Measurements from ENCODE around the gene WFIKKN2.

WFIKKN2 gene

DNA sequence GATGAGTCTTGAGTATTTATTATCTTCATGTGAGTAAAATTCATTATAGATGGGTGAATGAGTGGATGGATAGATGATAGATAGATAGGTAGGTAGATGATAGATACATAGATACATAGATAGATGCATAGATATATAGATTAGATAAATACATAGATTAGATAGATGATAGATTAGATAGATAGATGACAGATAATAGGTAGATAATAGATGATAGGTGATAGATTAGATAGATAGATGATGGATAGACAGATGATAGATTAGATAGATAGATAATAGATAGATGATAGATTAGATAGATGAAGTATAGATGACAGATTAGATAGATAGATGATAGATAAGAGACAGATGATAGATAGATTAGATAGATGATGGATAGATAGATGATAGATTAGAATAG is 21.8 kb upstream of the WFIKKN2 start:
- no peak for TF ChIP-seq SIN3A (IDR thresholded peaks at IDR 0.05; ENCODE audit: borderline replicate concordance, insufficient read depth, low read length)
- TF ChIP-seq, protein P1, sequence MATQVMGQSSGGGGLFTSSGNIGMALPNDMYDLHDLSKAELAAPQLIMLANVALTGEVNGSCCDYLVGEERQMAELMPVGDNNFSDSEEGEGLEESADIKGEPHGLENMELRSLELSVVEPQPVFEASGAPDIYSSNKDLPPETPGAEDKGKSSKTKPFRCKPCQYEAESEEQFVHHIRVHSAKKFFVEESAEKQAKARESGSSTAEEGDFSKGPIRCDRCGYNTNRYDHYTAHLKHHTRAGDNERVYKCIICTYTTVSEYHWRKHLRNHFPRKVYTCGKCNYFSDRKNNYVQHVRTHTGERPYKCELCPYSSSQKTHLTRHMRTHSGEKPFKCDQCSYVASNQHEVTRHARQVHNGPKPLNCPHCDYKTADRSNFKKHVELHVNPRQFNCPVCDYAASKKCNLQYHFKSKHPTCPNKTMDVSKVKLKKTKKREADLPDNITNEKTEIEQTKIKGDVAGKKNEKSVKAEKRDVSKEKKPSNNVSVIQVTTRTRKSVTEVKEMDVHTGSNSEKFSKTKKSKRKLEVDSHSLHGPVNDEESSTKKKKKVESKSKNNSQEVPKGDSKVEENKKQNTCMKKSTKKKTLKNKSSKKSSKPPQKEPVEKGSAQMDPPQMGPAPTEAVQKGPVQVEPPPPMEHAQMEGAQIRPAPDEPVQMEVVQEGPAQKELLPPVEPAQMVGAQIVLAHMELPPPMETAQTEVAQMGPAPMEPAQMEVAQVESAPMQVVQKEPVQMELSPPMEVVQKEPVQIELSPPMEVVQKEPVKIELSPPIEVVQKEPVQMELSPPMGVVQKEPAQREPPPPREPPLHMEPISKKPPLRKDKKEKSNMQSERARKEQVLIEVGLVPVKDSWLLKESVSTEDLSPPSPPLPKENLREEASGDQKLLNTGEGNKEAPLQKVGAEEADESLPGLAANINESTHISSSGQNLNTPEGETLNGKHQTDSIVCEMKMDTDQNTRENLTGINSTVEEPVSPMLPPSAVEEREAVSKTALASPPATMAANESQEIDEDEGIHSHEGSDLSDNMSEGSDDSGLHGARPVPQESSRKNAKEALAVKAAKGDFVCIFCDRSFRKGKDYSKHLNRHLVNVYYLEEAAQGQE (IDR thresholded peaks at IDR 0.05; ENCODE audit: insufficient read depth in 1 of 2, low read depth in 2 of 2, low read length in 2 of 2) = no peak
- no peak for TF ChIP-seq TAF1 (IDR thresholded peaks at IDR 0.05; ENCODE audit: borderline replicate concordance, insufficient read depth, low read length)
- no peak for TF ChIP-seq POLR2AphosphoS5 (IDR thresholded peaks at IDR 0.05; ENCODE audit: low read depth, low read length)
- TF ChIP-seq FOXP2 (optimal IDR thresholded peaks at IDR 0.05; ENCODE audit: borderline replicate concordance, extremely low read depth, extremely low read length, insufficient read depth) = no peak

DNA sequence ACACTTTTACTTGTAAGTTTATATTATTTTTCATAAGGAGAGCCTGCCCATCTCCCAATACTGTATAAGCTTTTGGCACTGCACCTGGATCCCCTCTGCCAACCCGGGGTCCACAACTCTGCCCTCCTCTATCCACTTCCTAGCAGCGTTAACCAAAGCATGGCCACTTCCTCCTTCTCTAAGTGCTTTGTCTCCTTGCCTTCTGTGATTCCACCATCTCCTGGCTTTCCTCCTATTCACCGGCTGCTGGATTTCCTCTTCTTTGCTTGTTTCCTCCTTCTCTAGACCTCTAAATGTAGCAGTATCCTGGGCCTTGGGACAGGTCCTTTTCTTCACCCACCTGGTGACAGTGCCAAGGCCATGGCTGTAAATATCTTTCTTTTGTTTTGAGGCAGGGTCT is 20.0 kb upstream of the WFIKKN2 start:
- TF ChIP-seq, protein P1 (IDR thresholded peaks at IDR 0.05; ENCODE audit: insufficient read depth in 1 of 2, low read depth in 2 of 2, low read length in 2 of 2) = no peak
- TF ChIP-seq FOXP2 (optimal IDR thresholded peaks at IDR 0.05; ENCODE audit: borderline replicate concordance, extremely low read depth, extremely low read length, insufficient read depth) (no peak), TAF1 (IDR thresholded peaks at IDR 0.05; ENCODE audit: borderline replicate concordance, insufficient read depth, low read length) (no peak), POLR2AphosphoS5 (IDR thresholded peaks at IDR 0.05; ENCODE audit: low read depth, low read length) (no peak), SIN3A (IDR thresholded peaks at IDR 0.05; ENCODE audit: borderline replicate concordance, insufficient read depth, low read length) (no peak)

DNA sequence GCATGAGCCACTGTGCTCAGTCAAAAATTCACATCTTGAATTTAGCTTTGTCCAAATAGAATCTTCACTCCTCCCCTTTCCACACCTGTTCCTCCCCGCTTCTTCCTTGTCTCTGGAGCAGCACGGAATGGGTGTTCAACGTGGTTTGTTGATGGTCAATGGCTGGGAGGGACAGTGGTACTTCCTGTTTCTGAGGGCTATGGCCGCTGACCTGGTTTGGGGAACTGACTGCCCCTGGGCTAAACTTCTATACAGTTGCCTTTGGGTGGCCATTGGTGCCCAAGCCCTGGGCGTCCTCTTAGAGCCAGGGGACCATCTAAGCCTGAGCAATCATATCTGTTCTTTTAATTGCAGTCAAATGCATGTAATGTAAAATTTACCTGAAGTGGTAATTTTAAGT is 19.1 kb upstream of the WFIKKN2 start:
- TF ChIP-seq SIN3A (IDR thresholded peaks at IDR 0.05; ENCODE audit: borderline replicate concordance, insufficient read depth, low read length) (no peak), FOXP2 (optimal IDR thresholded peaks at IDR 0.05; ENCODE audit: borderline replicate concordance, extremely low read depth, extremely low read length, insufficient read depth) (no peak), POLR2AphosphoS5 (IDR thresholded peaks at IDR 0.05; ENCODE audit: low read depth, low read length) (no peak), TAF1 (IDR thresholded peaks at IDR 0.05; ENCODE audit: borderline replicate concordance, insufficient read depth, low read length) (no peak)
- TF ChIP-seq, protein P1 (IDR thresholded peaks at IDR 0.05; ENCODE audit: insufficient read depth in 1 of 2, low read depth in 2 of 2, low read length in 2 of 2) = no peak

DNA sequence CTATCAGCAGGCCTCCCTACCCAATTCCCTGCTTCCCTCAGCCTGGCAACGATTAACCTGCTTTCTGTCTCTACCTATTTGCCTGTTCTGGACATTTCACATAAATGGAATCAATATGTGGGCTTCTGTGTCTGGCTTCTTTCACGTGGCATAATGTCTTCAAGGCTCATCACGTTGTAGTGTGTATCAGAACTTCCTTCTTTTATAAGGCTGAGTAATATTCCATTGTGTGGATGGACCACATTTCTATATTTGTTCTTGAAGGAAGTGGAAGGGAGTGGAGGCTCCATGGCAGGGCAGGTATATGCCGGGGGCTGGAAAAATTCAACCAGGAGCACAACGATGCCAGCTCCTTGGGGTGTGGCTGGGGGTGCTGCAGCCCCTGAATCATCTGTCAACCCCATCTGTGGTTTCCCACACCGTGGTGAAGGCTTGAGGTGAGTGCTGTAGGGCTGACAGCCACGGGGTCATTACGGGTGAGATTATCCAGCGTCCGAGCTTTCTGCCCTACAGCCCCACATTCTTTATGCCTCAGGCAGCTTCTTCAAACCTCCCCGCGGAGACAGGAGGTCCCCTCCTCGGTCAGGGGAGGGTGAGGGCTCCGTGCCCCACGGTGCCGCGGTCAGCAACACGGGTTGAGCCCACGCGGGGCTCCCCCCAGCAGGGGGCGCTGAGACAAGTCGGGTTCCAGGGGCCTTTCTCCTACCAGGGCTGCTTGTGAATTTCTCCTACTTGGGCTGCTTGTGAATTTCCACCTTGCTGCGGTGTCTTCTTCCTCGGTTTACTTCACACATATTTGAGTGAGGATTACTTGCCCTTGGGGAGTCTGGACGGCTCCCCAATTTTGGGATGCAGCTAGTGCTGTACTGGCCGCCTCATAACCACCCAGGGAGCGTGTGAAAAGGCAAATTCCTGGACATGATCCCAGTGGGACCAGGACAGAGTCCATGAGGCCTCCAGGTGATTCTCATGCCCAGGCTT is 18.3 kb upstream of the WFIKKN2 start:
- TF ChIP-seq SIN3A (IDR thresholded peaks at IDR 0.05; ENCODE audit: borderline replicate concordance, insufficient read depth, low read length) (no peak), POLR2AphosphoS5 (IDR thresholded peaks at IDR 0.05; ENCODE audit: low read depth, low read length) (no peak), FOXP2 (optimal IDR thresholded peaks at IDR 0.05; ENCODE audit: borderline replicate concordance, extremely low read depth, extremely low read length, insufficient read depth) (no peak)

DNA sequence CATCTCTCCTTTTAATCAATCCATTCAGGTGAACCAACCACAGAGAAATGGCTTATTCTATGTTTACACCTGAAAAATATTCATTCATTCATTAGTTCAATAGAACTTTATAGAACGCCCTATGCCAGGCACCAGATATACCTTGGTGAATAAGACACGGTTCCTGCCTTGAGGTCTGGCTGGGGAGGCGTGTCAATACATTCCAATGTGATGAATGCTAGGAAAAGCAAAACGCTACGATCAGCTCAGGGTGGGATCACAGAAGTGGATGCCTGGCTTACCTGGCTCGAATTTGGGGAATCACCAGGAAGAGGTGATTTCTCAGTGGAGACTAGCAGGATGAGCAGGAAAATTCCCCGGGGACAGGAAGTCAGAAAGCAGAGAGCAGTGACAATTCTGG is 17.5 kb upstream of the WFIKKN2 start:
- TF ChIP-seq, protein P1 (IDR thresholded peaks at IDR 0.05; ENCODE audit: insufficient read depth in 1 of 2, low read depth in 2 of 2, low read length in 2 of 2) = no peak
- no peak for TF ChIP-seq SIN3A (IDR thresholded peaks at IDR 0.05; ENCODE audit: borderline replicate concordance, insufficient read depth, low read length)
- no peak for TF ChIP-seq FOXP2 (optimal IDR thresholded peaks at IDR 0.05; ENCODE audit: borderline replicate concordance, extremely low read depth, extremely low read length, insufficient read depth)
- TF ChIP-seq POLR2AphosphoS5 (IDR thresholded peaks at IDR 0.05; ENCODE audit: low read depth, low read length) = no peak
- TF ChIP-seq TAF1 (IDR thresholded peaks at IDR 0.05; ENCODE audit: borderline replicate concordance, insufficient read depth, low read length) = no peak
